VCaP (cell line): Measurements from ENCODE around the gene DMXL1.

Experiments used
- H3K27ac ChIP-seq: fragments of 450-650 bp; 2 replicates; pipeline ENCODE4 v1.5.1; 2017
- TF ChIP-seq, protein P1 (sequence below): fragments of 450-650 bp; conservative IDR thresholded peaks from 2 replicates; pipeline ENCODE4 v1.5.1; 2017; ENCODE audit warnings: mild to moderate bottlenecking, moderate library complexity

The DMXL1 gene

DNA sequence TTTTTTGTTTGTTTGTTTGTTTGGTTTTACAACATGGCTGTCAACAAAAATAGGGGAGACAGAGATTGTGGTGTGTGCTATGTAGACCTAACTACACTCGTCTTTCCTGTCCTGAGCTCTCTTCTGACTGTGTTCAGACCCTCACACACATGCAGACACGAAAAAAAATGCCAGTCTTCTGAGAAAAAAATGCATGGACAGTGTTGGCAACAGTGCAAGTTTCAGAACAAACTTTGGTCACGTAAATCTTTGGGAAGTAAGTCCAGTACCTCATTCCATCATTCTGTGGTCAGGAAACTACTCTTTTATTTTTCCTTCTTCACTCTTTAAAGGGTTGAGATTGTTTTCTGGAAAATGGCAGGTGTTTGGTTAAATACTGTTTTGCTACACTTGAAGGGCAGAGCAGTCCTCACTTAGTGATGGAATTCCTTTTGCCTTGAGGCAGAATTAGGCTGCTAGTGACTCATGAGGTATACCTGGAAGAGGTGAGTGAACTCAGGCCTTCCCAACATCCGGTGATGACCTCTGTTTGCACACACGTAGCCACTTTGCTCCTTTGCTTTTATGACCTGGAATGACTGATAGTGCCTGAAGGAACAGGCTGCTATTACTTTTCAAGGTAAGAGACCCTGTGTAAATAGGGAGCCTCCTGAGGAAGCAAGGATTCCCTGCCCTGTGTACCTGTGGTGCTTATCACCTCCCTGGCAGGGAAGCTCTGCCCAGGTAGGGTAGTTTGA, 203.3 kb downstream of the DMXL1 start:
- TF ChIP-seq, protein P1, sequence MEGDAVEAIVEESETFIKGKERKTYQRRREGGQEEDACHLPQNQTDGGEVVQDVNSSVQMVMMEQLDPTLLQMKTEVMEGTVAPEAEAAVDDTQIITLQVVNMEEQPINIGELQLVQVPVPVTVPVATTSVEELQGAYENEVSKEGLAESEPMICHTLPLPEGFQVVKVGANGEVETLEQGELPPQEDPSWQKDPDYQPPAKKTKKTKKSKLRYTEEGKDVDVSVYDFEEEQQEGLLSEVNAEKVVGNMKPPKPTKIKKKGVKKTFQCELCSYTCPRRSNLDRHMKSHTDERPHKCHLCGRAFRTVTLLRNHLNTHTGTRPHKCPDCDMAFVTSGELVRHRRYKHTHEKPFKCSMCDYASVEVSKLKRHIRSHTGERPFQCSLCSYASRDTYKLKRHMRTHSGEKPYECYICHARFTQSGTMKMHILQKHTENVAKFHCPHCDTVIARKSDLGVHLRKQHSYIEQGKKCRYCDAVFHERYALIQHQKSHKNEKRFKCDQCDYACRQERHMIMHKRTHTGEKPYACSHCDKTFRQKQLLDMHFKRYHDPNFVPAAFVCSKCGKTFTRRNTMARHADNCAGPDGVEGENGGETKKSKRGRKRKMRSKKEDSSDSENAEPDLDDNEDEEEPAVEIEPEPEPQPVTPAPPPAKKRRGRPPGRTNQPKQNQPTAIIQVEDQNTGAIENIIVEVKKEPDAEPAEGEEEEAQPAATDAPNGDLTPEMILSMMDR = no peak
- H3K27ac ChIP-seq = no peak overlapping the region

DNA sequence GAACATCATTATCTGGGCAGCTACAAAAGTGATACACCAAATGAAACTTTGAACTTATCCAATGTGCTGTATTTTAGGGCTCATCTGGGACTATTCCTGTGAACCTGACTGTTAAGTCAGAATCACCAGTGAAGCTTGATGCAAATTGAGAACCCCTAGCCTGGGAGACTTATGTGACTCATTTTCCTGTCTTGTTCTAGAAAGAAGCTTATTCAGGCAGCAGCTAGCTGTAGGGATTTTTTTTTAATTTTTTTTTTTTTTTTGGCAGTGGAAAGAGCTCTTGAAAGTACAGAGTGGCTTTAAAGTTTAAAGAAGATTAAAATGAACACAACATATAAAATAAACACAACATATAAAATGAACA, 203.9 kb downstream of the DMXL1 start:
- TF ChIP-seq, protein P1 = no peak
- H3K27ac ChIP-seq = no peak overlapping the region

DNA sequence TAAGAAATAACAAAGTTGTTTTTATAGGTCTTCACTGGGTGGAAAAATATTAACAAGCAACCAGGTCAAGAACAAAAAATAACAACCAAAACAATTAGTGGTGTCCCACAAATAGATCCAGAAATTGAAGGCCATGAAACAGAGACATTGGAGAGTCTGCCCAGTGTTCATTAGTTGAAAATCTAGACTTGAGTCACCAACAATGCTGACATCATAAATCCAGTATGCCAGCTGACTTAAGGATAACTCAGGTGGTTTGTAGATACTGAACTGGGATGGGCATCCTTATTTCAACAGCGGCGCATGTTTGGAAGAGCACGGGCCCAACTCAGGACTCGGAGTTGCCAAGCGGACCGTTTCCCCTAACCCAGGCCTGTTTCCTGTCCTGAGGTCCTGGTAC, 204.3 kb downstream of the DMXL1 start:
- no peak overlapping the region for H3K27ac ChIP-seq
- TF ChIP-seq, protein P1 = no peak

DNA sequence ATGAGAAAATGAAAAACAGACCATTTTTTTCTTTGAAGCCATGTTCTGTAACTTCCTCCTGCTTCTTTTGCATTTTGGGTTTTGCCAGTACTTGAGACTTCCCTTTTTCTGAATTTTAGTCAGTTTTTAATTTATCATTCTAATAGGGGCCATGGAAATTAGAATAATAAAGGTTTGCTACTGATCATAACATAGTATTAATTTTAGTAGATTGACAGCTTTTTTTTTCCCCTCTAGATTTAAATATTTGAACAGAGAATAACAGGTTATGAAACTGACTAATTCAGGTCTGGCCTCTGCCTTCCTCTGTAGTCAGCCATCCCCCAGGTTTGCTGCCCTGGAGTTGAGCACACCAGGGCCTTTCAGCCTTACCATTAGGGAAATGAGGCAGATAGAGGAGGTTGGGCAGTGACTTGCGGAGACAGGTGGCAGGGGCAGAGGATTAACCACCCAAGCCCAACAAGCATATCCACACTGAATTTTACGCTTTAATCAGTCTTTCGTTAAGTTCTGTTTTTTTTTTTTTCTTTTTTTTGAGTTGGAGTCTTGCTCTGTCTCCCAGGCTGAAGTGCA, 204.8 kb downstream of the DMXL1 start:
- TF ChIP-seq, protein P1 = no peak
- H3K27ac ChIP-seq = no peak overlapping the region

DNA sequence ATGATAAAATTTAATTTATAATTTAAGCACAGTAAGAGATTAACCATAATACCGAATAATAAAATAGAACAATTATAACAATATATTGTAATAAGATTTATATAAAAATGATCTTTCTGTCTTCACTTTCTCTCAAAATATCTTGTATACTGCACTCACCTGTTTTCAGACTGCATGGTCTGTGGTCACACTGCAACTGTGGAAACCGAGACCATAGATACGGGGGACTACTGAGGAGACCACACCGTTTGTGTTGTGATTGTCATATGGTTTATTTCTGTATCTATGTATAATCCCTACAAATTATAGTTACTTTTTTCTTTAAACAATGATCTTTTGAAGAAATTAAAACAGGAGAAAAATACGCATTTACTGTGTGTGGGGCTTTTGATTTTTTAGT, 206.1 kb downstream of the DMXL1 start:
- TF ChIP-seq, protein P1 = no peak
- H3K27ac ChIP-seq = no peak overlapping the region

DNA sequence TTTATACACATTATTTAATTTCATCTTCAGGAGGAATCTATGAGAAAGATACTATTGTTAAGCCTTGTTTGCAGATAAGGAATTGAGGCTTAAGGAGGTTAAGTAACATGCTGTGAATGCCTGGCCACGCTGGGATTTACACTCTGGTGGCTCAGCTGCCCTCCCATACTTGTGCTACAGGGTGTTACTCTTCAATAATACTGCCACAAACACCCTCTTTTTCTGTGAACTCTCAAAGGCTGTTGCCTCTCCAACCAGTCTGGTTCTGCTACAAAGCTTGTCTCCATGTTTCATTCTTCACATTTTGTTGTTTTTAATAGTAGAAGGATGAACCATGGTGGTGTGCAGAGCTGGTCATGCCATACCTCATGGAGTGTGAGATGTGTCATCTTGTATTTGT, 208.2 kb downstream of the DMXL1 start:
- TF ChIP-seq, protein P1 = no peak
- H3K27ac ChIP-seq = no peak overlapping the region

DNA sequence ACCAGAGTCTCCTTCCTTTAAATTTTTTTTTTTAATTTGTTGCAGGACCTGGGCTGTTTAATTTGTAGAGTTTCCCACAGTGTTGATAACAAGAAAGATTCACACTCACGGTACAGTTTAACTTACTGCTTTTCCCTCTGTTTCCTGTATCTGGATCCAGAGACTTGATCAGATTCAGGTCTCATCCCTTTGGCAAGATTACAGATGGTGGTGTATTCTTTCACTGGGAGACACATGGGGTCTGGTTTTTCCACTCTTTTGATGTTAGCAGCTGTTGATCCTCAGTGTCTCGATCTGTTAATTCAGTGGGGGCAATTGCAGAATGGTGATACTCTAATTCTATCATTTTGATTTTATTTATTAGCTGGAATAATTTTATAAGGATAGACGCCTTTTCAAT, 209.5 kb downstream of the DMXL1 start:
- TF ChIP-seq, protein P1 = no peak
- no peak overlapping the region for H3K27ac ChIP-seq
